Transverse colon (tissue), 4 donors: ENCODE data around the gene MAZ. TPM values are rescaled to one million over a fixed set of nuclear protein-coding genes. Genes with fewer than 3 reads are reported as not detected.
A peak's percentile ranks its signal among the peaks of the same experiment; 100 is the strongest.
"Not testable (repeated sequence)": the region's sequence is repeated elsewhere in the genome, so short reads cannot be mapped to it uniquely, and the experiment has no call there.

ENCODE experiments used
- DNase-seq: peaks from one replicate; pipeline ENCODE4 v3.0.0-alpha.2; 2019
- H3K27ac ChIP-seq, 4 donors: fragments of 200-600 bp; sonication (generic); 2 replicates each; pipeline ENCODE4 v1.5.1; 2016 to 2018; ENCODE audit warnings: inconsistent platforms in 4 of 4
- H3K27me3 ChIP-seq: fragments of 200-600 bp; sonication (generic); 2 replicates; pipeline ENCODE4 v1.5.1; 2017; ENCODE audit warnings: inconsistent platforms
- H3K36me3 ChIP-seq, 4 donors: fragments of 200-600 bp; sonication (generic); 2 replicates each; pipeline ENCODE4 v1.5.1; 2017 to 2019; ENCODE audit warnings: inconsistent platforms in 4 of 4
- H3K4me1 ChIP-seq, 4 donors: fragments of 200-600 bp; sonication (generic); 2 replicates each; pipeline ENCODE4 v1.5.1; 2017 to 2020; ENCODE audit warnings: inconsistent platforms in 4 of 4
- H3K4me3 ChIP-seq, 4 donors: fragments of 200-600 bp; sonication (generic); 1 replicate in 1 of 4; 2 replicates in 3 of 4; pipeline versions ENCODE4 v1.5.1 to v1.6.1; 2017 to 2019; ENCODE audit warnings: inconsistent platforms in 4 of 4
- H3K9me3 ChIP-seq, 2 donors: fragments of 200-600 bp; sonication (generic); 2 replicates each; pipeline ENCODE4 v1.5.1; 2017 to 2019; ENCODE audit warnings: inconsistent platforms in 2 of 2
- CTCF ChIP-seq, 5 experiments: fragments of 200-600 bp in 3 of 5; fragments of 450-650 bp in 2 of 5; sonication (generic) in 3 of 5; IDR thresholded peaks; 1 replicate in 2 of 5; 2 replicates in 3 of 5; pipeline ENCODE4 v1.5.1; 2016 to 2017; ENCODE audit warnings: antibody characterized with exemption in 5 of 5, inconsistent platforms in 3 of 5, mild to moderate bottlenecking in 2 of 5, moderate library complexity in 1 of 5
- EP300 ChIP-seq: sonication (generic); formaldehyde crosslinking; IDR thresholded peaks from one replicate; pipeline ENCODE4 v1.6.1; 2017; ENCODE audit warnings: antibody characterized with exemption, low read depth
- POLR2A ChIP-seq: fragments of 450-650 bp; IDR thresholded peaks from one replicate; pipeline ENCODE4 v1.6.1; 2016; ENCODE audit warnings: antibody characterized with exemption, mild to moderate bottlenecking, moderate library complexity
- POLR2AphosphoS5 ChIP-seq, 3 donors: sonication (generic); formaldehyde crosslinking; IDR thresholded peaks; one replicate each; pipeline ENCODE4 v1.6.1; 2016; ENCODE audit warnings: antibody characterized with exemption in 3 of 3
- WGBS, 2 donors: methylation state at CpG; one replicate each; pipeline ENCODE4 v1.1.5; 2018; ENCODE audit warnings: low coverage in 1 of 2; 5-methylcytosine and 5-hydroxymethylcytosine counted together
- in situ Hi-C, 4 donors: fragments of 200-750 bp; cut with MboI; loops; one replicate each; pipeline versions ENCODE4 v1.15.0 to v1.15.1; 2017; ENCODE audit warnings: low sequenced_read_pairs in 3 of 4, low pct_ligation_motif_present in 1 of 4, low pct_unique_long_range_greater_than_20kb in 1 of 4
- intact Hi-C: fragments of 100-400 bp; cut with DNase I; formaldehyde crosslinking; loops from one replicate; pipeline ENCODE4 v1.15.1; 2023; ENCODE audit warnings: low total_unique reads
- total RNA-seq, 4 donors: library from RNA; depleted of rRNA; stranded (reverse); fragments of >200 nt; gene quantifications; one replicate each; pipeline ENCODE4 v1.1.0, GENCODE V29; 2016

Gene MAZ
- total RNA-seq, 4 donors from 2014 or later: 170 to 292 (median 233) TPM

- no peak for DNase-seq
- WGBS, 2 donors: 88 to 93% methylated on average over 3 of the region's 3 CpGs
- H3K4me1 ChIP-seq: peaks cover 0 to 29% (median 12%) of the 10 kb centered on the region in 4 donors
- H3K27ac ChIP-seq: no peak overlapping the region
- TF ChIP-seq POLR2A (no peak), CTCF (IDR thresholded peaks at IDR 0.05) (no peak), POLR2AphosphoS5 (IDR thresholded peaks at IDR 0.05) (no peak), EP300 (no peak)
- H3K27me3 ChIP-seq: no peaks in the 10 kb centered on the region
- no peak overlapping the region for H3K4me3 ChIP-seq
- intact Hi-C loops: no loop called here
- H3K9me3 ChIP-seq: no peaks in the 10 kb centered on the region
- in situ Hi-C loops: no loop called here
- H3K36me3 ChIP-seq: no peaks in the 10 kb centered on the region
Measured at GRCh38 chr16:29767062-29767461, 39.3 kb upstream of the MAZ start.

- in situ Hi-C loops (no loop called here), intact Hi-C loops (no loop called here)
- peak overlapping the region in 1 of 4 donors; percentile 45 for H3K27ac ChIP-seq
- no peaks in the 10 kb centered on the region for H3K9me3 ChIP-seq
- H3K4me1 ChIP-seq: peaks cover 0 to 22% (median 10%) of the 10 kb centered on the region in 4 donors
- 78 to 80% methylated on average over 2 of the region's 2 CpGs for WGBS, 2 donors
- DNase-seq: no peak
- H3K27me3 ChIP-seq: no peaks in the 10 kb centered on the region
- H3K4me3 ChIP-seq: no peak overlapping the region
- no peak for TF ChIP-seq POLR2AphosphoS5 (IDR thresholded peaks at IDR 0.05)
- TF ChIP-seq EP300: no peak
- no peak for TF ChIP-seq CTCF (IDR thresholded peaks at IDR 0.05)
- TF ChIP-seq POLR2A: no peak
- no peaks in the 10 kb centered on the region for H3K36me3 ChIP-seq
Measured at GRCh38 chr16:29769507-29769906, 36.8 kb upstream of the MAZ start.

GRCh38 chr16:29770250-29770929 is 35.9 kb upstream of the MAZ start:
- no peak overlapping the region for H3K4me3 ChIP-seq
- peaks cover 0 to 14% (median 5%) of the 10 kb centered on the region in 4 donors for H3K4me1 ChIP-seq
- intact Hi-C loops (no loop called here), in situ Hi-C loops (no loop called here)
- no peaks in the 10 kb centered on the region for H3K9me3 ChIP-seq
- TF ChIP-seq POLR2AphosphoS5 (IDR thresholded peaks at IDR 0.05) (no peak), CTCF (IDR thresholded peaks at IDR 0.05) (no peak), EP300 (no peak)
- H3K36me3 ChIP-seq: no peaks in the 10 kb centered on the region
- H3K27me3 ChIP-seq: no peaks in the 10 kb centered on the region
- peak overlapping the region in 3 of 4 donors; percentile 35 to 52 (median 45) for H3K27ac ChIP-seq
- WGBS, 2 donors: 61 to 67% methylated on average over 4 to 7 of the region's 7 CpGs
- no peak for DNase-seq

- DNase-seq, H3K27ac ChIP-seq, H3K4me1 ChIP-seq, H3K9me3 ChIP-seq, H3K4me3 ChIP-seq, intact Hi-C loops, H3K36me3 ChIP-seq, in situ Hi-C loops, H3K27me3 ChIP-seq: not testable (repeated sequence)
- WGBS, 2 donors: 93% methylated on average over 7 of the region's 7 CpGs; no CpG with 5 or more reads in 1 of the 2 donors
Measured at GRCh38 chr16:29772330-29772729, 34.0 kb upstream of the MAZ start.

DNA sequence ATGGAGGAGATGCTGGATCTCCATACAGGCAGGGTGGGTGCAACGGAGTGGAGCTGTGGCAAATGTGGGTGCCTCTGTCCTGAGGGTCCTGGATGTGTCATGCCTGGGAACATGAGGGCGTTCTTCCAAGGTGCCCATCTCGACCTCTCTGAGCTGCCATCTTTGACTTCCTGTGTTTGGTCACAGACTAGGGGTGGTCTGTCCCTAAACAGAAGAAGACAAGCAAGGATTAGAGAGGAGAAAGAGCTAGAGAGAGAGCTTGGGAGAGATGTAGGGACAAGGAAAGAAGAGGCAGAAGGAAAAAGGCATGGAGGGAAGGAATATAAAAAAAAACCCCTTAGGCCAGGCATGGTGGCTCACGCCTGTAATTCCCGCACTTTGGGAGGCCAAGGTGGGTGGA is 31.6 kb upstream of the MAZ start:
- peaks cover 0 to 7% (median 3%) of the 10 kb centered on the region in 4 donors for H3K4me1 ChIP-seq
- H3K9me3 ChIP-seq: no peaks in the 10 kb centered on the region
- intact Hi-C loops: no loop called here
- TF ChIP-seq POLR2AphosphoS5 (IDR thresholded peaks at IDR 0.05) (no peak), EP300 (no peak), CTCF (IDR thresholded peaks at IDR 0.05) (no peak), POLR2A (no peak)
- no peaks in the 10 kb centered on the region for H3K36me3 ChIP-seq
- no peak overlapping the region for H3K27ac ChIP-seq
- no peaks in the 10 kb centered on the region for H3K27me3 ChIP-seq
- DNase-seq: no peak
- WGBS, 2 donors: 93 to 96% methylated on average over 5 of the region's 5 CpGs
- in situ Hi-C loops: no loop called here
- H3K4me3 ChIP-seq: no peak overlapping the region
